Upper lobe of left lung (tissue), 6 donors: ENCODE results near the gene PPP1R9A. TPM values are rescaled to one million over a fixed set of nuclear protein-coding genes. Genes with fewer than 3 reads are reported as not detected.

ENCODE experiments used
- ATAC-seq, 2 donors: fragments of 200-7000 bp; cut with Tn5 transposase; one replicate each; pipeline ENCODE4 v1.9.1; 2022; ENCODE audit warnings: mild to moderate bottlenecking in 2 of 2, moderate library complexity in 2 of 2; ENCODE audit not compliant: low FRiP score in 2 of 2
- DNase-seq, 2 donors: peaks; one replicate each; pipeline ENCODE4 v3.0.0-alpha.2; 2019 to 2020
- H3K27ac ChIP-seq, 4 donors: fragments of 200-600 bp; sonication (generic); one replicate each; pipeline ENCODE4 v1.5.1; 2016 to 2019
- H3K27me3 ChIP-seq, 4 donors: fragments of 200-600 bp; sonication (generic); one replicate each; pipeline ENCODE4 v1.5.1; 2017 to 2019
- H3K36me3 ChIP-seq, 4 donors: fragments of 200-600 bp; sonication (generic); one replicate each; pipeline ENCODE4 v1.5.1; 2016 to 2019
- H3K4me1 ChIP-seq, 4 donors: fragments of 200-600 bp; sonication (generic); one replicate each; pipeline ENCODE4 v1.5.1; 2018 to 2019
- H3K4me3 ChIP-seq, 4 donors: fragments of 200-600 bp; sonication (generic); one replicate each; pipeline ENCODE4 v1.5.1; 2017 to 2019; ENCODE audit warnings: mild to moderate bottlenecking in 2 of 4, moderate library complexity in 1 of 4
- H3K9me3 ChIP-seq, 4 donors: fragments of 200-600 bp; sonication (generic); one replicate each; pipeline ENCODE4 v1.5.1; 2018 to 2019
- CTCF ChIP-seq, 6 experiments: fragments of 450-650 bp in 4 of 6; fragments of 200-600 bp in 2 of 6; sonication (generic) in 2 of 6; IDR thresholded peaks; one replicate each; pipeline ENCODE4 v1.5.1; 2016 to 2019; ENCODE audit warnings: antibody characterized with exemption in 6 of 6
- EP300 ChIP-seq, 4 donors: sonication (generic); formaldehyde crosslinking; IDR thresholded peaks; one replicate each; pipeline ENCODE4 v1.5.1; 2017; ENCODE audit warnings: antibody characterized with exemption in 4 of 4, control low read depth in 2 of 4
- POLR2A ChIP-seq, 4 donors: fragments of 450-650 bp; IDR thresholded peaks; one replicate each; pipeline ENCODE4 v1.5.1; 2016 to 2017; ENCODE audit warnings: antibody characterized with exemption in 4 of 4, mild to moderate bottlenecking in 2 of 4
- POLR2AphosphoS5 ChIP-seq, 2 donors: sonication (generic); formaldehyde crosslinking; IDR thresholded peaks; one replicate each; pipeline ENCODE4 v1.5.1; 2017; ENCODE audit warnings: antibody characterized with exemption in 2 of 2
- WGBS, 2 donors: methylation state at CpG; one replicate each; pipeline ENCODE4 v1.1.5; 2017 to 2018; 5-methylcytosine and 5-hydroxymethylcytosine counted together
- total RNA-seq, 6 donors: library from RNA; depleted of rRNA in 4 of 6; stranded (reverse); fragments of >200 nt in 4 of 6; gene quantifications; one replicate each; pipeline versions ENCODE4 v1.1.0 to v1.2.1, GENCODE V29; 2016 to 2021
- donor health status: DM: no; HTN: no; CAD: no; lungs with moderate emphysema.
- donor health status: DM: no; HTN: yes; CAD: no; lungs with severe emphysema.

The PPP1R9A gene
- total RNA-seq, 6 donors from 2014 or later = 16.9 to 41.9 (median 26.2) TPM

GRCh38 chr7:94907811-94908322 lies 473 bp downstream of the PPP1R9A start:
- peaks cover 0 to 5% (median 0%) of the 10 kb centered on the region in 4 donors for H3K27me3 ChIP-seq
- TF ChIP-seq EP300 (IDR thresholded peaks at IDR 0.05) (no peak), POLR2A (IDR thresholded peaks at IDR 0.05) (peak in 1 of 4 donors; percentile 3)
- H3K36me3 ChIP-seq = no peaks in the 10 kb centered on the region
- peaks cover 0 to 9% (median 4%) of the 10 kb centered on the region in 4 donors for H3K4me1 ChIP-seq
- H3K27ac ChIP-seq = peak overlapping the region; percentile 78 to 88 (median 82)
- H3K4me3 ChIP-seq = peak overlapping the region; percentile 22 to 63 (median 56)
- peak in 1 of 2 donors; percentile 87 for DNase-seq
- no peaks in the 10 kb centered on the region for H3K9me3 ChIP-seq
- ATAC-seq = peak; percentile 59 to 63
- WGBS, 2 donors = 0 to 3% methylated on average over 16 to 30 of the region's 65 CpGs

- DNase-seq = peak; percentile 54 to 69
- H3K4me3 ChIP-seq = peak overlapping the region; percentile 22 to 63 (median 56)
- H3K4me1 ChIP-seq = peaks cover 0 to 9% (median 4%) of the 10 kb centered on the region in 4 donors
- TF ChIP-seq EP300 (IDR thresholded peaks at IDR 0.05) (no peak), CTCF (IDR thresholded peaks at IDR 0.05) (no peak), POLR2AphosphoS5 (IDR thresholded peaks at IDR 0.05) (no peak), POLR2A (IDR thresholded peaks at IDR 0.05) (peak in 1 of 4 donors; percentile 46)
- H3K36me3 ChIP-seq = no peaks in the 10 kb centered on the region
- 5 to 6% methylated on average over 26 to 27 of the region's 27 CpGs for WGBS, 2 donors
- H3K27ac ChIP-seq = peak overlapping the region; percentile 78 to 88 (median 82)
- no peaks in the 10 kb centered on the region for H3K9me3 ChIP-seq
- H3K27me3 ChIP-seq = peaks cover 0 to 5% (median 0%) of the 10 kb centered on the region in 4 donors
- peak; percentile 60 to 72 for ATAC-seq
These were observed 1.2 kb downstream of the PPP1R9A start for GRCh38 chr7:94908323-94909178.

- TF ChIP-seq POLR2AphosphoS5 (IDR thresholded peaks at IDR 0.05) (no peak), EP300 (IDR thresholded peaks at IDR 0.05) (no peak), CTCF (IDR thresholded peaks at IDR 0.05) (no peak), POLR2A (IDR thresholded peaks at IDR 0.05) (no peak)
- H3K9me3 ChIP-seq = no peaks in the 10 kb centered on the region
- H3K36me3 ChIP-seq = no peaks in the 10 kb centered on the region
- peak overlapping the region; percentile 78 to 88 (median 82) for H3K27ac ChIP-seq
- peaks cover 0 to 5% (median 0%) of the 10 kb centered on the region in 4 donors for H3K27me3 ChIP-seq
- no peak for DNase-seq
- peak overlapping the region in 3 of 4 donors; percentile 50 to 63 (median 62) for H3K4me3 ChIP-seq
- WGBS, 2 donors = 52 to 65% methylated on average over 2 of the region's 2 CpGs
- peaks cover 0 to 9% (median 4%) of the 10 kb centered on the region in 4 donors for H3K4me1 ChIP-seq
- no peak for ATAC-seq
These were observed 1.7 kb downstream of the PPP1R9A start for GRCh38 chr7:94909179-94909466.

- no peaks in the 10 kb centered on the region for H3K9me3 ChIP-seq
- H3K4me1 ChIP-seq = peaks cover 0 to 5% (median 2%) of the 10 kb centered on the region in 4 donors
- no peak for ATAC-seq
- H3K27me3 ChIP-seq = peaks cover 0 to 5% (median 0%) of the 10 kb centered on the region in 4 donors
- H3K4me3 ChIP-seq = no peak overlapping the region
- DNase-seq = no peak
- TF ChIP-seq POLR2AphosphoS5 (IDR thresholded peaks at IDR 0.05) = no peak
- no peaks in the 10 kb centered on the region for H3K36me3 ChIP-seq
- no peak overlapping the region for H3K27ac ChIP-seq
These were observed 4.7 kb downstream of the PPP1R9A start for GRCh38 chr7:94912085-94912484.

- no peak overlapping the region for H3K4me3 ChIP-seq
- TF ChIP-seq POLR2A (IDR thresholded peaks at IDR 0.05) (no peak), EP300 (IDR thresholded peaks at IDR 0.05) (no peak), POLR2AphosphoS5 (IDR thresholded peaks at IDR 0.05) (no peak), CTCF (IDR thresholded peaks at IDR 0.05) (no peak)
- peaks cover 0 to 4% (median 0%) of the 10 kb centered on the region in 4 donors for H3K27me3 ChIP-seq
- H3K9me3 ChIP-seq = no peaks in the 10 kb centered on the region
- H3K27ac ChIP-seq = no peak overlapping the region
- no peak for ATAC-seq
- H3K4me1 ChIP-seq = no peaks in the 10 kb centered on the region
- H3K36me3 ChIP-seq = no peaks in the 10 kb centered on the region
- no peak for DNase-seq
These were observed 6.0 kb downstream of the PPP1R9A start for GRCh38 chr7:94913391-94913790.
